ENCODE data around the gene XDH. TPM values are rescaled to one million over a fixed set of nuclear protein-coding genes. Genes with fewer than 3 reads are reported as not detected.

Gene XDH
- total RNA-seq, 1 experiment from 2014 or later: 1.4 TPM

GRCh38 chr2:31365348-31365747, 49.2 kb downstream of the XDH start:
- Mint-ChIP-seq H3K9me3 (ENCODE audit: unreplicated experiment) (no peaks in the 10 kb centered on the region), H3K27ac (ENCODE audit: unreplicated experiment) (no peak overlapping the region), H3K27me3 (ENCODE audit: insufficient read depth, unreplicated experiment) (no peaks in the 10 kb centered on the region), H3K36me3 (ENCODE audit: insufficient read depth, unreplicated experiment) (peaks cover 6% of the 10 kb centered on the region), H3K4me3 (ENCODE audit: unreplicated experiment) (no peak overlapping the region), H3K4me1 (ENCODE audit: low read depth, unreplicated experiment) (peaks cover 9% of the 10 kb centered on the region)
- intact Hi-C loops (cut with micrococcal nuclease; ENCODE audit: unreplicated experiment): no loop called here
- no TSS peak for BruUV-seq (replicated peaks)
- H3K27me3 ChIP-seq (replicated peaks; ENCODE audit: control insufficient read depth, insufficient read depth, low read length): no peaks in the 10 kb centered on the region
- TF ChIP-seq CTCF (IDR thresholded peaks at IDR 0.05; ENCODE audit: insufficient read depth in 1 of 2, low read depth in 1 of 2, low read length in 1 of 2, severe bottlenecking in 1 of 2, unreplicated experiment in 1 of 2): no peak
- no peak overlapping the region for H3K4me3 ChIP-seq (ENCODE audit: low read depth, low read length)
- no peak for DNase-seq
- no peaks in the 10 kb centered on the region for H3K36me3 ChIP-seq (ENCODE audit: control insufficient read depth, insufficient read depth, low read length)
- CTCF ChIA-PET: no interaction called here
- no peaks in the 10 kb centered on the region for H3K9me3 ChIP-seq
- POLR2A ChIA-PET: no interaction called here
- peaks cover 13% of the 10 kb centered on the region for H3K4me1 ChIP-seq

GRCh38 chr2:31363956-31364750, 50.4 kb downstream of the XDH start:
- no peak overlapping the region for H3K4me3 ChIP-seq (ENCODE audit: low read depth, low read length)
- H3K9me3 ChIP-seq: no peaks in the 10 kb centered on the region
- Mint-ChIP-seq H3K27ac (ENCODE audit: unreplicated experiment) (no peak overlapping the region), H3K27me3 (ENCODE audit: insufficient read depth, unreplicated experiment) (no peaks in the 10 kb centered on the region), H3K4me1 (ENCODE audit: low read depth, unreplicated experiment) (peaks cover 9% of the 10 kb centered on the region), H3K36me3 (ENCODE audit: insufficient read depth, unreplicated experiment) (peaks cover 5% of the 10 kb centered on the region), H3K4me3 (ENCODE audit: unreplicated experiment) (no peak overlapping the region), H3K9me3 (ENCODE audit: unreplicated experiment) (no peaks in the 10 kb centered on the region)
- CTCF ChIA-PET: no interaction called here
- no peaks in the 10 kb centered on the region for H3K36me3 ChIP-seq (ENCODE audit: control insufficient read depth, insufficient read depth, low read length)
- no TSS peak for BruUV-seq (replicated peaks)
- no peaks in the 10 kb centered on the region for H3K27me3 ChIP-seq (replicated peaks; ENCODE audit: control insufficient read depth, insufficient read depth, low read length)
- H3K4me1 ChIP-seq: peaks cover 20% of the 10 kb centered on the region
- TF ChIP-seq CTCF (IDR thresholded peaks at IDR 0.05; ENCODE audit: insufficient read depth in 1 of 2, low read depth in 1 of 2, low read length in 1 of 2, severe bottlenecking in 1 of 2, unreplicated experiment in 1 of 2): no peak
- intact Hi-C loops (cut with micrococcal nuclease; ENCODE audit: unreplicated experiment): no loop called here
- POLR2A ChIA-PET: no interaction called here
- DNase-seq: no peak

GRCh38 chr2:31362581-31362980, 52.0 kb downstream of the XDH start:
- H3K4me3 Mint-ChIP-seq (ENCODE audit: unreplicated experiment): no peak overlapping the region
- no peaks in the 10 kb centered on the region for H3K36me3 ChIP-seq (ENCODE audit: control insufficient read depth, insufficient read depth, low read length)
- H3K27me3 Mint-ChIP-seq (ENCODE audit: insufficient read depth, unreplicated experiment): no peaks in the 10 kb centered on the region
- H3K27ac Mint-ChIP-seq (ENCODE audit: unreplicated experiment): no peak overlapping the region
- H3K4me1 ChIP-seq: peaks cover 20% of the 10 kb centered on the region
- H3K9me3 Mint-ChIP-seq (ENCODE audit: unreplicated experiment): no peaks in the 10 kb centered on the region
- ChIA-PET CTCF (no interaction called here), POLR2A (no interaction called here)
- H3K4me3 ChIP-seq (ENCODE audit: low read depth, low read length): no peak overlapping the region
- intact Hi-C loops (cut with micrococcal nuclease; ENCODE audit: unreplicated experiment): no loop called here
- H3K36me3 Mint-ChIP-seq (ENCODE audit: insufficient read depth, unreplicated experiment): no peaks in the 10 kb centered on the region
- H3K9me3 ChIP-seq: no peaks in the 10 kb centered on the region
- no peak for TF ChIP-seq CTCF (IDR thresholded peaks at IDR 0.05; ENCODE audit: insufficient read depth in 1 of 2, low read depth in 1 of 2, low read length in 1 of 2, severe bottlenecking in 1 of 2, unreplicated experiment in 1 of 2)
- no TSS peak for BruUV-seq (replicated peaks)
- H3K27me3 ChIP-seq (replicated peaks; ENCODE audit: control insufficient read depth, insufficient read depth, low read length): no peaks in the 10 kb centered on the region
- H3K4me1 Mint-ChIP-seq (ENCODE audit: low read depth, unreplicated experiment): peaks cover 9% of the 10 kb centered on the region
- no peak for DNase-seq
